ENCODE results near the gene SEMA5B. TPM values are rescaled to one million over a fixed set of nuclear protein-coding genes. Genes with fewer than 3 reads are reported as not detected.

Gene SEMA5B
- total and polyA plus RNA-seq, 4 donors = 0.20 to 1.1 (median 0.23) TPM

GRCh38 chr3:123021388-123021787 lies 6.2 kb downstream of the SEMA5B start:
- Histone ChIP-seq H3K9ac (ENCODE audit: low read depth in 1 of 2, low read length in 2 of 2) (no peak overlapping the region), H3K27me3 (ENCODE audit: control insufficient read depth in 4 of 4, insufficient read depth in 4 of 4, low read length in 3 of 4) (no peaks in the 10 kb centered on the region), H3K27ac (ENCODE audit: low read depth in 1 of 2, low read length in 2 of 2) (no peak overlapping the region), H3K9me3 (ENCODE audit: control insufficient read depth in 4 of 4, low read length in 3 of 4) (no peaks in the 10 kb centered on the region), H3K36me3 (ENCODE audit: control insufficient read depth in 4 of 4, insufficient read depth in 3 of 4, low read depth in 1 of 4, low read length in 3 of 4) (no peaks in the 10 kb centered on the region), H3K4me3 (ENCODE audit: low read depth in 1 of 3, low read length in 3 of 3) (no peak overlapping the region), H3K4me1 (ENCODE audit: control insufficient read depth in 4 of 4, insufficient read depth in 4 of 4, low read length in 3 of 4) (peaks cover 0 to under 1% (median under 1%) of the 10 kb centered on the region in 4 donors)
- WGBS = 92% methylated on average over 7 of the region's 7 CpGs
- DNase-seq (ENCODE audit: low spot score) = no peak
- TF ChIP-seq HNF4G (IDR thresholded peaks at IDR 0.05) (no peak), NR2F2 (IDR thresholded peaks at IDR 0.05) (no peak)

- Histone ChIP-seq H3K9ac (ENCODE audit: low read depth in 1 of 2, low read length in 2 of 2) (no peak overlapping the region), H3K36me3 (ENCODE audit: control insufficient read depth in 4 of 4, insufficient read depth in 3 of 4, low read depth in 1 of 4, low read length in 3 of 4) (no peaks in the 10 kb centered on the region), H3K9me3 (ENCODE audit: control insufficient read depth in 4 of 4, low read length in 3 of 4) (no peaks in the 10 kb centered on the region), H3K4me1 (ENCODE audit: control insufficient read depth in 4 of 4, insufficient read depth in 4 of 4, low read length in 3 of 4) (no peaks in the 10 kb centered on the region), H3K27me3 (ENCODE audit: control insufficient read depth in 4 of 4, insufficient read depth in 4 of 4, low read length in 3 of 4) (no peaks in the 10 kb centered on the region), H3K27ac (ENCODE audit: low read depth in 1 of 2, low read length in 2 of 2) (no peak overlapping the region), H3K4me3 (ENCODE audit: low read depth in 1 of 3, low read length in 3 of 3) (no peak overlapping the region)
- TF ChIP-seq HNF4A (conservative IDR thresholded peaks at IDR 0.05) = no peak
- no peak for TF ChIP-seq REST (IDR thresholded peaks at IDR 0.05)
- TF ChIP-seq YY1 (IDR thresholded peaks at IDR 0.05) = no peak
- TF ChIP-seq JUND (IDR thresholded peaks at IDR 0.05) = no peak
- no peak for TF ChIP-seq ZBTB33 (IDR thresholded peaks at IDR 0.05)
- TF ChIP-seq FOXA1 (IDR thresholded peaks at IDR 0.05) = no peak
- TF ChIP-seq RXRA (IDR thresholded peaks at IDR 0.05) = no peak
- TF ChIP-seq MAX (IDR thresholded peaks at IDR 0.05) = no peak
- TF ChIP-seq EGR1 (IDR thresholded peaks at IDR 0.05; ENCODE audit: low read depth in 2 of 2) = no peak
- TF ChIP-seq GABPA (IDR thresholded peaks at IDR 0.05 in 1 of 2, conservative IDR thresholded peaks at IDR 0.05 in 1 of 2) = no peak
- TF ChIP-seq SP1 (IDR thresholded peaks at IDR 0.05) = no peak
- TF ChIP-seq HNF4G (IDR thresholded peaks at IDR 0.05) = no peak
- no peak for TF ChIP-seq TAF1 (conservative IDR thresholded peaks at IDR 0.05)
- TF ChIP-seq ATF3 (IDR thresholded peaks at IDR 0.05) = no peak
- TF ChIP-seq RAD21 (IDR thresholded peaks at IDR 0.05) = no peak
- no peak for TF ChIP-seq NR2F2 (IDR thresholded peaks at IDR 0.05)
- TF ChIP-seq FOXA2 (IDR thresholded peaks at IDR 0.05) = no peak
- no peak for TF ChIP-seq CTCF (IDR thresholded peaks at IDR 0.05; ENCODE audit: low read depth, low read length, missing input control)
- 96% methylated on average over 3 of the region's 3 CpGs for whole genome bisulfite sequencing
- DNase-seq (ENCODE audit: low spot score) = no peak
These were observed 6.9 kb downstream of the SEMA5B start for GRCh38 chr3:123020709-123021108.

Data from liver (tissue), 9 donors.